ENCODE results near the gene EVI2A. TPM values are rescaled to one million over a fixed set of nuclear protein-coding genes. Genes with fewer than 3 reads are reported as not detected.
A peak's percentile ranks its signal among the peaks of the same experiment; 100 is the strongest.

Gene EVI2A
- total and polyA plus RNA-seq, 2 of the 13 experiments (the other 11 are each of a cell fraction or from before 2014, with no cell fraction given): not detected

GRCh38 chr17:31339906-31340661, 18.7 kb upstream of the EVI2A start:
- ChIA-PET POLR2A (no interaction called here), CTCF (ENCODE audit: low intra/inter-chr PET ratio, low total read pairs) (no interaction called here)
- Histone ChIP-seq H4K20me1 (ENCODE audit: insufficient read depth, low read length) (no peaks in the 10 kb centered on the region), H3K27ac (ENCODE audit: extremely low read length, insufficient read depth, low read length) (no peak overlapping the region), H3K9ac (ENCODE audit: insufficient read depth, low read depth, low read length) (no peak overlapping the region), H3K36me3 (replicated peaks in 1 of 2; ENCODE audit: control insufficient read depth in 1 of 2, insufficient read depth in 2 of 2, low read length in 2 of 2) (peaks cover 0 to 21% of the 10 kb centered on the region in 2 experiments; a peak in 3 of 5 replicates), H3K4me2 (ENCODE audit: low read depth, low read length) (no peak overlapping the region), H3K27me3 (ENCODE audit: control insufficient read depth in 1 of 2, insufficient read depth in 2 of 2, low read length in 2 of 2) (no peaks in the 10 kb centered on the region), H3K79me2 (ENCODE audit: insufficient read depth, low read length) (no peaks in the 10 kb centered on the region), H3K4me3 (replicated peaks in 1 of 3; ENCODE audit: insufficient read depth in 1 of 3, low read depth in 2 of 3, low read length in 3 of 3) (no peak overlapping the region), H2AFZ (ENCODE audit: low read length) (no peak overlapping the region), H3K4me1 (ENCODE audit: insufficient read depth, low read length) (no peaks in the 10 kb centered on the region), H3K9me3 (ENCODE audit: low read length) (no peaks in the 10 kb centered on the region)
- FAIRE-seq (no peak), DNase-seq (ENCODE audit: low spot score) (no peak), ATAC-seq (no peak)
- 96% methylated on average over 6 of the region's 6 CpGs for WGBS (ENCODE audit: low lambda C conversion rate)
- no peak for TF ChIP-seq RARG (CRISPR knock-in tag; IDR thresholded peaks at IDR 0.05; ENCODE audit: low read depth)
- no peak for TF ChIP-seq MAFG (CRISPR knock-in tag; IDR thresholded peaks at IDR 0.05)
- BruUV-seq (replicated peaks): TSS peak; percentile 28
- in situ Hi-C loops (cut with HindIII; ENCODE audit: extremely low pct_ligation_motif_present, low pct_unique_long_range_greater_than_20kb): no loop called here
- intact Hi-C loops (cut with micrococcal nuclease; ENCODE audit: unreplicated experiment): no loop called here

- FAIRE-seq: no peak
- no peak for ATAC-seq
- Histone ChIP-seq H3K9me3 (ENCODE audit: low read length) (no peaks in the 10 kb centered on the region), H3K9ac (ENCODE audit: insufficient read depth, low read depth, low read length) (no peak overlapping the region), H3K4me1 (ENCODE audit: insufficient read depth, low read length) (peaks cover 8% of the 10 kb centered on the region; the same call in 1 of the 2 replicates), H3K4me3 (replicated peaks in 1 of 3; ENCODE audit: insufficient read depth in 1 of 3, low read depth in 2 of 3, low read length in 3 of 3) (no peak overlapping the region), H3K79me2 (ENCODE audit: insufficient read depth, low read length) (no peaks in the 10 kb centered on the region), H3K4me2 (ENCODE audit: low read depth, low read length) (no peak overlapping the region), H2AFZ (ENCODE audit: low read length) (no peak overlapping the region), H4K20me1 (ENCODE audit: insufficient read depth, low read length) (no peaks in the 10 kb centered on the region), H3K27ac (ENCODE audit: extremely low read length, insufficient read depth, low read length) (no peak overlapping the region), H3K27me3 (ENCODE audit: control insufficient read depth in 1 of 2, insufficient read depth in 2 of 2, low read length in 2 of 2) (no peaks in the 10 kb centered on the region), H3K36me3 (replicated peaks in 1 of 2; ENCODE audit: control insufficient read depth in 1 of 2, insufficient read depth in 2 of 2, low read length in 2 of 2) (peaks cover 0 to 25% of the 10 kb centered on the region in 2 experiments; a peak in 4 of 5 replicates)
- CTCF ChIA-PET (ENCODE audit: low intra/inter-chr PET ratio, low total read pairs): no interaction called here
- DNase-seq (ENCODE audit: low spot score): no peak
- in situ Hi-C loops (cut with HindIII; ENCODE audit: extremely low pct_ligation_motif_present, low pct_unique_long_range_greater_than_20kb): no loop called here
- intact Hi-C loops (cut with micrococcal nuclease; ENCODE audit: unreplicated experiment): no loop called here
- POLR2A ChIA-PET: no interaction called here
- TF ChIP-seq SOX6 (IDR thresholded peaks at IDR 0.05) (no peak), SOX6 (CRISPR knock-in tag; IDR thresholded peaks at IDR 0.05) (no peak), ZNF253 (CRISPR knock-in tag; IDR thresholded peaks at IDR 0.05; ENCODE audit: borderline replicate concordance) (no peak), HNRNPL (IDR thresholded peaks at IDR 0.05; ENCODE audit: low read depth, low read length) (no peak), ZNF724P (CRISPR knock-in tag; IDR thresholded peaks at IDR 0.05; ENCODE audit: borderline replicate concordance) (no peak), BORCS8-MEF2B (CRISPR knock-in tag; IDR thresholded peaks at IDR 0.05) (no peak), MAX (IDR thresholded peaks at IDR 0.05) (no peak), MYNN (CRISPR knock-in tag; IDR thresholded peaks at IDR 0.05; ENCODE audit: low read depth) (no peak), RFX3 (CRISPR knock-in tag; IDR thresholded peaks at IDR 0.05) (no peak), ZFP36 (IDR thresholded peaks at IDR 0.05; ENCODE audit: borderline replicate concordance, low read depth, low read length, partially characterized antibody) (no peak)
- BruUV-seq (replicated peaks): no TSS peak
These were observed 7.8 kb upstream of the EVI2A start for GRCh38 chr17:31329221-31329620.

Measured in HepG2 (cell line).